Activated T-cell treated with anti-CD3 and anti-CD28 coated beads for 48 hours (primary cell): ENCODE data around the gene KDM2A.
A peak's percentile ranks its signal among the peaks of the same experiment; 100 is the strongest.

ENCODE experiments used
- DNase-seq: peaks from one replicate; pipeline ENCODE4 v3.0.0-alpha.2; 2020; ENCODE audit warnings: low read depth

KDM2A gene

DNA sequence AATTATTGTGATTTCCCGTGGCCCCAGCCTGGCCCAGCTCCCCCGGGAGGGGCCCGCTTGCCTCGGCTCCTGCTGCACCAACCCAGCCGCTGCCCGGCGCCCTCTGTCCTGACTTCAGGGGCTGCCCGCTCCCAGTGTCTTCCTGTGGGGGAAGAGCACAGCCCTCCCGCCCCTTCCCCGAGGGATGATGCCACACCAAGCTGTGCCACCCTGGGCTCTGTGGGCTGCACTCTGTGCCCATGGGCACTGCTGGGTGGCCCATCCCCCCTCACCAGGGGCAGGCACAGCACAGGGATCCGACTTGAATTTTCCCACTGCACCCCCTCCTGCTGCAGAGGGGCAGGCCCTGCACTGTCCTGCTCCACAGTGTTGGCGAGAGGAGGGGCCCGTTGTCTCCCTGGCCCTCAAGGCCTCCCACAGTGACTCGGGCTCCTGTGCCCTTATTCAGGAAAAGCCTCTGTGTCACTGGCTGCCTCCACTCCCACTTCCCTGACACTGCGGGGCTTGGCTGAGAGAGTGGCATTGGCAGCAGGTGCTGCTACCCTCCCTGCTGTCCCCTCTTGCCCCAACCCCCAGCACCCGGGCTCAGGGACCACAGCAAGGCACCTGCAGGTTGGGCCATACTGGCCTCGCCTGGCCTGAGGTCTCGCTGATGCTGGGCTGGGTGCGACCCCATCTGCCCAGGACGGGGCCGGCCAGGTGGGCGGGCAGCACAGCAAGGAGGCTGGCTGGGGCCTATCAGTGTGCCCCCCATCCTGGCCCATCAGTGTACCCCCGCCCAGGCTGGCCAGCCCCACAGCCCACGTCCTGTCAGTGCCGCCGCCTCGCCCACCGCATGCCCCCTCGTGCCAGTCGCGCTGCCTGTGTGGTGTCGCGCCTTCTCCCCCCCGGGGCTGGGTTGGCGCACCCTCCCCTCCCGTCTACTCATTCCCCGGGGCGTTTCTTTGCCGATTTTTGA lies 166.8 kb downstream of the KDM2A start:
- DNase-seq: no peak

DNA sequence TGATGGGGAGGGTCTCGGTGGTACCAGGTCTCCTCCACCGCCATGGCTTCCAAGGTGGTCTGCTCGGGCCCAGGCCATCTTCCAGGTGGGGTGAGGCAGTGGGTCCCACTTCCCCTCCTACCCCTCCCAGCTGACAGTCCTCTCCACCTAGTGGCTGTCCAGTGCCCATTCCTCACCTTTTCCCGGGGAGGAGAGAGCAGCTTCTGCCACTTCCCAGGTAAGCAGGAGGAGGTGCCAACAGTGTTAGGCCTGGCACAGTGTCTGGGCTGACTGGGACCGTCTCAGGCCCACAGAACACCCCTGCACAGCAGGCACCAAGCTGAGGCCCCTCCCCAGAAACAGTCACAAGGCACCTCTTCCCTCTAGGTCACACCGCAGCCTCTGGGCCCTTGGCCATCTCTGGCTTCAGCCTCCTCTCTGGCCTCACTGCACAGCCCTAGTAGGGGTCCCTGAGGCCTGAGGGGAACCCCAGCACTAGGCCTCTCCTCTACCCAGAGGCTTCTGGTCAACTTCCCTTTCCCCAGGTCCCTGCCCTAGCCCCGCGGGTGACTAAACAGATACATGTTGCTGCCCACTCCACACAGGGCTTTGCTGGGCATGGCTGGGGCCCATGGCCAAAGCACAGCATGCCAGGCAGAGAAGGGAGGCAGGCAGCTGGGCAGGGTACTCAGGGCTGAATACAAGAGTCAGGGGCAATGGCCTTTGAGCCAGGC lies 167.7 kb downstream of the KDM2A start:
- no peak for DNase-seq

DNA sequence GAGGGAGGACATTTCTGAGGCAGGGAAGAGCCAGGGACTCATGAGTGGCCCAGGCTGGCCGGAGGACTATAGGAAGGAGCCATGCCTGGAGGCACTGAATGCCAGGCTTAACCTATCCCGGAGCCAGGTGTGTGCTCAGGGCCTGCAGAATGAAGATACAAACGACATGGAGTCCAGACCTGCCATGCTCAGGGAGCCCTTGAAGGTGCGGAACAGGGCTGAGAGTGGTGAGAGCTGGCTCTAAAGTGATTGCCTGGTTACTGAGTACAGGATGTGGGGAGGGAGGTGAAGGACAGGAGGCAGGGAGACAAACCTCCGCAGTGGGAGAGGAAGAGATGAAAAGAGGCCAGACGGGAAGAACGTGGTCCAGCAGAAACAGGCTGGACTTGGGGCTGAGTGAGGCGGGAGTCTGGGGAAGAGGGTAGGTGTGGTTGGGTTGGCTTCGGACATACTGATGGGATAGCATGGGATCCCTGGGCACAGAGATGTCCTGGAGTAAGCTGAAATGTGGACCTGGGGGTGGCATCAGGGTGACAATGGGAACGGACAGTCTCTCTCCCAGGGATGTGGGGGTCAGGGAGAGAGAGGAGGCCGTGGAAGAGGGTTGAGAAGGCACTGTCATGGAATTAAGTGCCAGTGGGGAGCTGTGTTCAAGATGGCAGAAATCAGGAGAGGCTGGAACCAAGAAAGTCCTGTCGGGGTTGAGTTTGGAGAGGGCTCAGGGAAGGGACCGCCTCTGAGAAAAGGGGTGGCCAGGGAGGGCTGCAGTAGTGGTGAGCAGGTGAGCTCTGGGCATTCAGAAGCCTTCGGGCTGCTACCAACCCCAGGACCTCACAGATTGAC lies 168.5 kb downstream of the KDM2A start:
- no peak for DNase-seq

DNA sequence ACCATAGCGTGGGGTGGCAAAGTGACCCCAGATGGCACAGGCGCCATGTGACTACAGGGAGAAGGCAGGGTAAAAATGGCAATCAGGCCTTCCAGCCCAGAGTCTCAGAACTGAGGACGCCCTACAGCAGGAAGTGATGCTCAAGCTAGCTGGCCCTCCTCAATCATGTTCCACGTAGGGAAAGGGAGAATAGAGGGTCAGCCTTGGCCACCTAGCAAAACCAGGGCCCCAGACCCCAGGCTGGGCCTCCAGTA lies 169.1 kb downstream of the KDM2A start:
- DNase-seq: no peak

DNA sequence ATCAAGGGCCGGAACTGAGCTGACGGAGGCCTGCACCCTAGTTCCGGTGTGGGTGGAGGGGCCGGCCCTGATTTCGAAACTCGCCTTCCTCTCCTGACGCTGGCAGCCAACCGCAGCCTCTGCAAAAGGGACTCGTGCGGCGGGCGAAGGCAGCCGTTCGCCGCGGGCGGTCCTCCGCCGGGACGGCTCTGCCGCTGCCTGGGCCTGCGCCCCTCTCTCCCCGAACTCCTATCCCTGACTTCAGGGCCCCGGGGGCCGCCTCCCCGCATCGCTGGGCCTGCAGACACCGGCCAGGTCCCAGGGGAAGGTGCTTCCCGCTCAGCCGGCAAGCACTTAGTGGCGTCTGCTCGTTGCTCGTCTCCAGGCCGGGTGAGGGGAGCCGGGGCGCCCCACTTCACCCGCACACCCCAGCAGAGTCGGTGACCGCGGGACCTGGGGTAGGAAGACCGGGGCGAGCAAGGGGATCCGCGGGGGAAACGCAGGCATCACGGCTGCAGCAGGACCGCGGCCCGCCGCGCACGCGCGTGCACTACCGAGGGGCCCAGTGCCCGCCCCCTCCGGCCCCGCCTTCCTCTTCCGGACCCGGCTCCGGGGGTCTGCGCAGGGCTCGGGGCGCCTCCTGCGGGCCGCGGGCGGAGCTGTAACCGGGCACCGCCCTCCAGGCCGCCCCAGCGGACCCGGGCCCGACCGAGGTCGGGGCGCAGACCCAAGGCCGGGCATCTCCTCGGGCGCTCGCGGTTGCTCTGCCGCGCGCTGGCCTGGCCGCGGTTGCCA lies 169.6 kb downstream of the KDM2A start:
- DNase-seq: peak; percentile 88

DNA sequence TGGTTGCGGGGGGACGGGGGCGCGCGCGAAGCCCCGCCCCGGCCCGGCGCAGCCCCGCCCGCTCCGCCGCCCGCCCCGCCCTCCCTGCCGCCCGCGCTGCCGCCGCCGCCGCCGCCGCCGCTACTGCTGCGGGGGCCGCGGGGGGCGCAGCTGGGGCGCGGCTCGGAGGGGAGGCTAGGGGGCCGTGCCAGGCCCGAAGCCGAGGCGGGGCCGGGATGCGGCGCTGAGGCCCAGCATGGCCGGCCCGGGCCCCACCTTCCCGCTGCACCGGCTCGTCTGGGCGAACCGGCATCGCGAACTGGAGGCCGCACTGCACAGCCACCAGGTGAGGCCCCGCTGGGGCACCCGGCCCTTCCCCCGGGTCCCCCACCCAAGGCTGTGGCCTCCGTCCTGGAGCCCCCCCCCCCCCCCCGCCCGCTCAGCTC lies 170.2 kb downstream of the KDM2A start, which contains the start of gene ANKRD13D:
Gene ANKRD13D (plus strand): TSS at position 78 of the 425 bp plus-strand sequence. CDS start 158 bp downstream, at position 236.
- no peak for DNase-seq

DNA sequence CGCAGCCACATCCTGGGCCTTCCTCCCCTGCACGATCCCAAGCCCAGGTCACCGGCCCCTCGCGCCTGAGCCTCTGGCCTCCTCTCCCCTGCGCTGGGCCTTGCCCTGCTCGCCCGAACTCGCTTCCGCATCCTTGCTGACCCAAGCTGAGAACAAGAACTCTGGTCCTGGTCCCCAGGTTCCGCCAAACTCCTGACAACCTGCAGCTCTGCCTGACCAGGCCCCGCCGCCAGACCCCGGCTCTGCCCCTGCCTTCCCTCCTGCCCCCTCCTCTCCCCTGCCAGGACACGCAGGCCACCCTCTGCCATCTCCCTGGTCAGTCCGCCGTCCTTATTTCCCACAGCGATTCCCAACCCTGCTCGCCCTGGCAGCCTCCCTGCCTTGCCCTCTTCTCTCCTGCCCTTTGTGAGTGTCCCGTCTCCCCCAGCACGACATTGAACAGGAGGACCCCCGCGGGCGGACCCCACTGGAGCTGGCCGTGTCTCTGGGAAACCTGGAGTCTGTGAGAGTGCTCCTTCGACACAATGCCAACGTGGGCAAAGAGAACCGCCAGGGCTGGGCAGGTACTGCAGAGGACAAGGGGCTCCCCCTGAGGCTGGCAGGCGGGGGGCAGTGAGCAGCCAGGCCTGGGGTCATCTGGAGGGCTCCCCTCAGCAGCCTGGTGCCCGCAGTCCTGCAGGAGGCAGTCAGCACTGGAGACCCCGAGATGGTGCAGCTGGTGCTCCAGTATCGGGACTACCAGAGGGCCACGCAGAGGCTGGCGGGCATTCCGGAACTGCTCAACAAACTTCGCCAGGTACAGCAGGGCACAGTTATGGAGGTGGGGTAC lies 170.8 kb downstream of the KDM2A start:
- DNase-seq: no peak

DNA sequence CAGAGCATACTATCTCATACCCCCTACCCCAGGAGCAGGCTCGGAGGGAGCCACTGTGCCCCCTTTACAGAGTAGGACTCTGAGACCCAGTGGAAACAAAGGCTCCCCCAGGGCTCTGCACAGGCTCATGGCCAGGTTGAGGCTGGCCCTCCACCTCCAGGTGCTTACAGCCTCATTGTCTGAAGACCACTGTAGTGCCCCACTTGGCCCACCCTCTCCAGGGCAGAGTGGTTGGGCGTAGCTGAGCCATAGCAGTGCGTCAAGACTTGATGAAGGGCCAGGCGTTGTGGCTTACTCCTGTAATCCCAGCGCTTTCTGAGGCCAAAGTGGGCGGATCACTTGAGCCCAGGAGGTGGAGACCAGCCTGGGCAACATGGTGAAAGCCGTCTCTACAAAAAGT lies 171.7 kb downstream of the KDM2A start:
- no peak for DNase-seq

DNA sequence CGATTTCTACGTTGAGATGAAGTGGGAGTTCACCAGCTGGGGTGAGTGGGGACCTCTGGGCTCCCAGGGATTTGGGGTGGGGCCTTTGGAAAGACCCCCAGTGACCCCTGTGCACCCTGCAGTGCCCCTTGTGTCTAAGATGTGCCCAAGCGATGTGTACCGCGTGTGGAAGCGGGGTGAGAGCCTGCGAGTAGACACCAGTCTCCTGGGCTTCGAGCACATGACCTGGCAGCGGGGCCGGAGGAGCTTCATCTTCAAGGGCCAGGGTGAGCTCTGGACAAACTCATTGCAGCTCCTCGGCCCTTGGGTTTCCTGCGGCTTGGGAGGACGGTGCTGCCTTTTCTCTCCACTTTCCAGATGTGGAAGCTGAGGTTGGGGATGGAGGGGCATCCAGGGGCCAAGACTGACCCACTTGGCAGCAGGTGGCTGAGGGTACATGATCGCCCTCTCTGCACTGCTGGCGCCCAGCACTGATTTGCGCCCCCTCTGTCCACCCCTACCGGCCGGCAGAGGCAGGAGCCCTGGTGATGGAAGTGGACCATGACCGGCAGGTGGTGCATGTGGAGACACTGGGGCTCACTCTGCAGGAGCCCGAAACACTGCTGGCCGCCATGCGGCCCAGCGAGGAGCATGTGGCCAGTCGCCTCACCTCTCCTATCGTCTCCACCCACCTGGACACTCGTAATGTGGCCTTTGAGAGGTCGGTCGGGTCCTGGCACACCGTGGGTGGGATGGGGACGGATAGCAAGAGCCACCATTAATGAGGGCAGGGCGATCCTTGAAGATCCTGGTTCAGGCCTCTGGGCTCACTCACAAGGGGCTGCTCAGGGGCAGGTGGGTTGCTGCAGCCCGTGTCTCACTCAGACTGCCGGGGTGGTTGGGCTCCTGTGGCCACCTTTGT lies 172.7 kb downstream of the KDM2A start:
- DNase-seq: no peak

DNA sequence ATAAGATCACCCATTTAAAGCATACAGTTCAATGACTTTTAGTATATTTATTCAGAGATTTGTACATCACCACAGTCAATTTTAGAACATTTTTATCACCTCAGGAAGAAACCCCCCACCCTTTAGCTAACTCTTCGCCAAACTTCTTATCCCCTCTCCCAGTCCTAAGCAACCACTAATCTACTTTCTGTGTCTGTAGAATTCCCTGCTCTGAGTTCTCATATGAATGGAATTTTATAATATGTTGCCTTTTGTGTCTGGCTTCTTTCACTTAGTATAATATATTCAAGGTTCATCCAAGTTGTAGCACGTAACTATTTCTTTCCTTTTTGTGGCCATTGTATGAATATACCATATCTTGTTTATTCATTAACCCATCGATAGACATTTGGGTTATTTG lies 173.6 kb downstream of the KDM2A start:
- no peak for DNase-seq

DNA sequence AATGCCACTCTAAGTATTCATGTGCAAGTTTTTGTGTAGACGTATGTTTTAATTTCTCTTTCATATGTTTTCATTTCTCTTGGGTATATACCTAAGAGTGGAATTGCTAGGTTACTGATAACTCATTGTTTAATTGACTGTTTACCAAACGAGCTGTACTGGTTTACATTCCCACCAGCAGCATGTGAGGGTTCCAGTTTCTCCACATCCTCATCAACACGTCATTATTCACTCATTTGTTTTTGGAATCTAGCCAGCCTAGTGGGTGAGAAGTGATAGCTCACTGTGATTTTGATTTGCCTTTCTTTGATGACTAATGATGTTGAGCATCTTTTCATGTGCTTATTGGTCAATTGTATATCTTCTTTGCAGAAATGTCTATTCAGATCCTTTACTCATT lies 174.0 kb downstream of the KDM2A start:
- no peak for DNase-seq

DNA sequence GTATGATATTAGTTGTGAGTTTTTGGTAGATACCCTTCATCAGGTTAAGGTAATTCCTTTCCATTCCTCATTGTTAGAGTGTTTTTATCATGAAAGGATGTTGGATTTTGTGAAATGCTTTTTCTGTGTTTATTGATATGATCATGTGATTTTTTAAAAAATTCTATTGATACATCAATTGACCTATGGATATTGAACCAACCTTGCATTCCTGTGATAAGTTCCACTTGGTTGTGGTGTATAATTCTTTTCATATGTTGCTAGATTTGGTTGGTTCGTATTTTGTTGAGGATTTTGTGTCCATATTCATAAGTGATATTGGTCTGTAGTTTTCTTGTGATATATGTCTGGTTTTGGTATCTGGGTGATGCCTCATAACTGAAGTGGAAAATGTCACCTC lies 176.8 kb downstream of the KDM2A start:
- no peak for DNase-seq

DNA sequence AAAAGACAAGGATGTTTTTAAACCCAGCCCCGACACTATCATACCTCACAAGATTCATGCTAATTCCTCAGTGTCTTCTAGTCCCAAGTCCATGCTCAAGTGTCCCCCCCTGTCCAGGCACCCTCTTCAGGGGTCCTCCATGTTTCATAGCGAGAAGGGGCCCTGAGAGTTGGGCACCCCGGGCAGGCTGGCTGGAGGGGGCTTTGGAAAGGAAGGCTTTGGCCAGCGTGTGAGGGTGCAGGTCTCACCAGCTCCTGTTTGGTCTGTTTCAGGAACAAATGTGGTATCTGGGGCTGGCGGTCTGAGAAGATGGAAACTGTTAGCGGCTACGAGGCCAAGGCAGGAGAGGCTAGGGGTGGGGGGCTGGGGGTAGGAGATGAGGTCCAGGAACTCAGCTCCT lies 179.7 kb downstream of the KDM2A start:
- DNase-seq: no peak

DNA sequence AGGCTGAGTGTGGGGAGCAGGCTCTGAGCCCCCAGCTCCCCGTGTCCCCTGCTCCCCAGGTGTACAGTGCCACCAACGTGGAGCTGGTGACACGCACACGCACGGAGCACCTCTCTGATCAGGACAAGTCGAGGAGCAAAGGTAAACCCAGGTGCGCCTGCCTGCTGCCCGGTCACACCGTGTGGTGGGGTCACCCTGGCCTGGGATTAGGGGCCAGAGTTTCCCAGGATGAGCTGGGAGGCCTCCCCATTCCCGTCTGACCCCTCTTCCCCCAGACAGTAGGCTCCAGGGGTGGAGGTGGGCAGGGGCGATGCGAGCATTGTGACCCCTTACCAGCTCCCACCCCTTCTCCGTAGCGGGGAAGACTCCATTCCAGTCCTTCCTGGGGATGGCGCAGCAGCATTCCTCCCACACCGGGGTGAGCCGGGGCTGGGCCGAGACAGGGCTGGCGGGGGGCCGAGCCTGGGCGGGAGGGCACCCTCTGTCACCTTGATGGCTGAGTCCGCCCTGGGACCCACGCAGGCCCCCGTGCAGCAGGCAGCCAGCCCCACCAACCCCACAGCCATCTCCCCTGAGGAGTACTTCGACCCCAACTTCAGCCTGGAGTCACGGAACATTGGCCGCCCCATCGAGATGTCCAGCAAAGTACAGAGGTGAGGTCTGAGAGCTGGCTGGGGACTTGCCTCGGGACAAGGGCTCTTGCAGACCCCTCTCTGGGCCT lies 180.6 kb downstream of the KDM2A start:
- DNase-seq: no peak

DNA sequence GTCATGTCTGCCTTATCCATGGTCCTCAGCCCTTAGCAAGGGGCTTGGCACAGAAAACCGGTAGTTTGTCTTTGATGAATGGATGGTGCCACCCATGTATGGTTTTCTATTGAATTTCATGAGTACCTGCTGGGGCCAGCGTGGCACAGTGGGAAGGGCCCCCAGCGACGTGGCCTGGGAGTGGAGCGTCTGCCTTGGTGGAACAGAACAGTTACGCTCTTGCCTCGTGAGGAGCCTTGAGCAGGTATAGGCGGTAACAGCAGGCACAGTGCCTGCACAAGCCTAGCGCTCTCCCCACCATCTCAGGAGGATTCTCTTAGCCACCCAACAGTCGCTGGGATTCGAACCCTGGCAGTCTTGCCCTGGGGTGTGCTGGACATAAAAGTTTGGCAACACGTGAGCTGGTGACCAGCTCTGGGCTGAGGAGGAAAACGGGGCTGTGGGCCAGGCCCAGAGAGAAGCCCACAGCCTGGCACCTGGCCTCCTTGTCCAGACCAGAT lies 181.2 kb downstream of the KDM2A start:
- no peak for DNase-seq

DNA sequence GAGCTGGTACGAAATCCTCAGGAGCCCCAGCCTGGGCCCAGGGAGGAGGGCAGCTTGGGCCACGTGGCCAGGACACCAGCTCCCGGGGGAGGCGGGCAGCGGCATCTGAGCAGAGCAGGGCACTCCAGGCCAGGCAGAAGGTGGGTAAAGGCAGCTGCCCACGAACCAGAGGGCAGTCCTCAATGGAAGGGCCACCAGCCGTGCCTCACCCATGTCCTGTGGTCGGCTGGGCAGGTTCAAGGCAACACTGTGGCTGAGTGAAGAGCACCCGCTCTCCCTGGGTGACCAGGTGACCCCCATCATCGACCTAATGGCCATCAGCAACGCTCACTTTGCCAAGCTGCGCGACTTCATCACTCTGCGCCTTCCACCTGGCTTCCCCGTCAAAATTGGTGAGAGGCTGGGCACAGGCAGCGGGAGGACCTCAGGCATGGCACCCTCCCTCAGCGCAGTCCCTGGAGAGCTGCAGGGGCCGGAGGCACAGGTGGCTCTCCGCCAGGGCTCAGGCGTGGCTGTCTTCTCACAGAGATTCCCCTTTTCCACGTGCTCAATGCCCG lies 181.8 kb downstream of the KDM2A start:
- no peak for DNase-seq

DNA sequence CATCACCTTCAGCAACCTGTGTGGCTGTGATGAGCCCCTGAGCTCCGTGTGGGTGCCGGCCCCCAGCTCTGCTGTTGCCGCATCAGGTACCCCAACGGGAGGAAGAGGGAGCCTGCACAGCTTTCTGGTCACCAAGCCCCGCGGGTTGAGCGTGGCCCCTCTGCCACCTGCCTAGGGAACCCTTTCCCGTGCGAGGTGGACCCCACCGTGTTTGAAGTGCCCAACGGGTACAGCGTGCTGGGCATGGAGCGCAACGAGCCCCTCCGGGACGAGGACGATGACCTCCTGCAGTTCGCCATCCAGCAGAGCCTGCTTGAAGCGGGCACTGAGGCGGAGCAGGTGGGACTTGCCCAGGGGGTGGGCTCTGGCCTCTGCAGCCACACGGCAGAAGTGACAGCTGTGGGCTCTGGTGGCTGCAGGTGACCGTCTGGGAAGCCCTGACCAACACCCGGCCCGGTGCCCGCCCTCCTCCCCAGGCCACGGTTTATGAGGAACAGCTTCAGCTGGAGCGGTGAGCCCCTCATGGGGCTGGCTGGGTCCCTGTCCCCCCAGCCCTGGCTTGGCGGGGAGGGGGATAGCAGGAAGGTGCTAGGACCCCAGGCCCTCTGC lies 182.4 kb downstream of the KDM2A start:
- DNase-seq: no peak

DNA sequence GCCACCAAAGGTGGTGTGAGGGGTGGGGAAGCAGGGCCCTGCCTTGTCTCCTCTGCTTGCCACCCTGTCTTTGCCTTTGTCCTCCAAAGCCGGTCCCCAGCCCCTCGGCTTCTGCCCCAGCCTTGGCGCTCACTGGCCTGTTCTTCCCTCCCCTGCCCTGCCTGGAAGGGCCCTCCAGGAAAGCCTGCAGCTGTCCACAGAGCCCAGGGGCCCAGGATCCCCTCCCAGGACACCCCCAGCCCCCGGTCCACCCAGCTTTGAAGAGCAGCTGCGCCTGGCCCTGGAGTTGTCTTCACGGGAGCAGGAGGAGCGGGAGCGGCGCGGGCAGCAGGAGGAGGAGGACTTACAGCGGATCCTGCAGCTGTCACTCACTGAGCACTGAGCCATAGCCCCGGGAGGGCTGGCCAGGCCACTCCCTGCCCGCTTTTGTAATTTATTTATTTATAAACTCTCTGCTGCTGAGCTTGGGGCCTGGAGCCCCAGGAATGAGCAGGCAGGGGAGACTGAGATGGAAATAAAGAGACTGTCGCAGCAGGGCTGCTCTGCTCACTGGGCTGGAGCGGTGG lies 183.0 kb downstream of the KDM2A start:
- no peak for DNase-seq
